ENCODE measurements around the gene DAZAP2.

- TF ChIP-seq POLR2A (IDR thresholded peaks at IDR 0.05) (no peak), CTCF (IDR thresholded peaks at IDR 0.05) (no peak), EP300 (IDR thresholded peaks at IDR 0.05) (no peak)
These were observed 24.7 kb downstream of the DAZAP2 start for GRCh38 chr12:51263341-51263740.
